ENCODE data around the gene DYNC2H1.

DNA sequence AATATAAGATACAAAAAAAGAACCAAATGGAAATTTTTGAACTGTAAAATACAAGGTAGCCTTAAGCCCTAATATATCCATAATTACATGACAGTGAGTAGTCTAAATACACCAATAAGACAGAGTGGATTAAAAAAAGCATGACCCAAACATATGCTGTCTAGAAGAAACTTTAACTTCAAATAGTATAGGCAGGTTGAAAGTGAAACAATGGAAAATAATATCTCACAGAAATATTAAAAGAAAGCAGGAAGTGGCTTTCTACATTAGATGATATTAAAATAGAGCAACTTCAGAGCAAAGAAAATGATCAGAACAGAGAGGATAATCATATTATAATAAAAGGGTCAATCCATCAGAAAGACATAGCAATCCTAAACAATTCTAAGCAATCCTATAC lies 39.1 kb upstream of the DYNC2H1 start:
- TF ChIP-seq, protein P1, sequence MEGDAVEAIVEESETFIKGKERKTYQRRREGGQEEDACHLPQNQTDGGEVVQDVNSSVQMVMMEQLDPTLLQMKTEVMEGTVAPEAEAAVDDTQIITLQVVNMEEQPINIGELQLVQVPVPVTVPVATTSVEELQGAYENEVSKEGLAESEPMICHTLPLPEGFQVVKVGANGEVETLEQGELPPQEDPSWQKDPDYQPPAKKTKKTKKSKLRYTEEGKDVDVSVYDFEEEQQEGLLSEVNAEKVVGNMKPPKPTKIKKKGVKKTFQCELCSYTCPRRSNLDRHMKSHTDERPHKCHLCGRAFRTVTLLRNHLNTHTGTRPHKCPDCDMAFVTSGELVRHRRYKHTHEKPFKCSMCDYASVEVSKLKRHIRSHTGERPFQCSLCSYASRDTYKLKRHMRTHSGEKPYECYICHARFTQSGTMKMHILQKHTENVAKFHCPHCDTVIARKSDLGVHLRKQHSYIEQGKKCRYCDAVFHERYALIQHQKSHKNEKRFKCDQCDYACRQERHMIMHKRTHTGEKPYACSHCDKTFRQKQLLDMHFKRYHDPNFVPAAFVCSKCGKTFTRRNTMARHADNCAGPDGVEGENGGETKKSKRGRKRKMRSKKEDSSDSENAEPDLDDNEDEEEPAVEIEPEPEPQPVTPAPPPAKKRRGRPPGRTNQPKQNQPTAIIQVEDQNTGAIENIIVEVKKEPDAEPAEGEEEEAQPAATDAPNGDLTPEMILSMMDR (tag by site-specific recombination; IDR thresholded peaks at IDR 0.05): no peak
- TF ChIP-seq, protein P2, sequence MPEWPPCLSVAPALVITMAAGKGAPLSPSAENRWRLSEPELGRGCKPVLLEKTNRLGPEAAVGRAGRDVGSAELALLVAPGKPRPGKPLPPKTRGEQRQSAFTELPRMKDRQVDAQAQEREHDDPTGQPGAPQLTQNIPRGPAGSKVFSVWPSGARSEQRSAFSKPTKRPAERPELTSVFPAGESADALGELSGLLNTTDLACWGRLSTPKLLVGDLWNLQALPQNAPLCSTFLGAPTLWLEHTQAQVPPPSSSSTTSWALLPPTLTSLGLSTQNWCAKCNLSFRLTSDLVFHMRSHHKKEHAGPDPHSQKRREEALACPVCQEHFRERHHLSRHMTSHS (tag by site-specific recombination; IDR thresholded peaks at IDR 0.05): no peak
- TF ChIP-seq ZNF335 (tag by site-specific recombination; conservative IDR thresholded peaks at IDR 0.05): no peak
- TF ChIP-seq ZNF596 (tag by site-specific recombination; IDR thresholded peaks at IDR 0.05): no peak
- TF ChIP-seq YY1 (tag by site-specific recombination; IDR thresholded peaks at IDR 0.05): no peak
- TF ChIP-seq, protein P3, sequence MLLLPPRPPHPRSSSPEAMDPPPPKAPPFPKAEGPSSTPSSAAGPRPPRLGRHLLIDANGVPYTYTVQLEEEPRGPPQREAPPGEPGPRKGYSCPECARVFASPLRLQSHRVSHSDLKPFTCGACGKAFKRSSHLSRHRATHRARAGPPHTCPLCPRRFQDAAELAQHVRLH (tag by site-specific recombination; IDR thresholded peaks at IDR 0.05): no peak
- TF ChIP-seq, protein P4, sequence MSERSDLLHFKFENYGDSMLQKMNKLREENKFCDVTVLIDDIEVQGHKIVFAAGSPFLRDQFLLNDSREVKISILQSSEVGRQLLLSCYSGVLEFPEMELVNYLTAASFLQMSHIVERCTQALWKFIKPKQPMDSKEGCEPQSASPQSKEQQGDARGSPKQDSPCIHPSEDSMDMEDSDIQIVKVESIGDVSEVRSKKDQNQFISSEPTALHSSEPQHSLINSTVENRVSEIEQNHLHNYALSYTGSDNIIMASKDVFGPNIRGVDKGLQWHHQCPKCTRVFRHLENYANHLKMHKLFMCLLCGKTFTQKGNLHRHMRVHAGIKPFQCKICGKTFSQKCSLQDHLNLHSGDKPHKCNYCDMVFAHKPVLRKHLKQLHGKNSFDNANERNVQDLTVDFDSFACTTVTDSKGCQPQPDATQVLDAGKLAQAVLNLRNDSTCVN (tag by site-specific recombination; optimal IDR thresholded peaks at IDR 0.05): no peak
- TF ChIP-seq ZNF350 (tag by site-specific recombination; IDR thresholded peaks at IDR 0.05): no peak
- no peak for TF ChIP-seq ZNF184 (tag by site-specific recombination; IDR thresholded peaks at IDR 0.05)
